Measurements from ENCODE around the gene RASSF5.
"Not testable (repeated sequence)": the region's sequence is repeated elsewhere in the genome, so short reads cannot be mapped to it uniquely, and the experiment has no call there.

The RASSF5 gene

DNA sequence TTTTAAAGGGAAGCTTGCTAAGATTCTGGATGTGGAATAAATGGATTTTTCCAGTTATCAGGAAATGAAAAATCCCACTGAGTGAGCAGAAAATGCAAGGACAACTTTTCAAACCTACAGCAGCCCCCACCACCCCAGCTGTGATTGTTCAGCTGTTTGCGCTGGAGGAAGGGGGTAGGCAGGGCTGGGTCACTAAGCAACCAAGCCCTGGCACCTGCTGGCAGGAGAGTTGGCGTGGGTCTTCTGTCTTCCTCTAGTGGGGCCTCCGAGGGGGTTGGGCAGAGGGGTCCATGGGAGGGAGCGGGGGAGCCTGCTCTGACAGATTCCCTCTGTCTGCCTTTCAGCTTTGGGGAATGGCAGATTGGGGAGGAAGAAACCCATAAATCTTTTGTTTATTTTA, 59.7 kb downstream of the RASSF5 start:
- no peak for DNase-seq (ENCODE audit: low read depth in 2 of 3, low spot score in 1 of 3)

DNA sequence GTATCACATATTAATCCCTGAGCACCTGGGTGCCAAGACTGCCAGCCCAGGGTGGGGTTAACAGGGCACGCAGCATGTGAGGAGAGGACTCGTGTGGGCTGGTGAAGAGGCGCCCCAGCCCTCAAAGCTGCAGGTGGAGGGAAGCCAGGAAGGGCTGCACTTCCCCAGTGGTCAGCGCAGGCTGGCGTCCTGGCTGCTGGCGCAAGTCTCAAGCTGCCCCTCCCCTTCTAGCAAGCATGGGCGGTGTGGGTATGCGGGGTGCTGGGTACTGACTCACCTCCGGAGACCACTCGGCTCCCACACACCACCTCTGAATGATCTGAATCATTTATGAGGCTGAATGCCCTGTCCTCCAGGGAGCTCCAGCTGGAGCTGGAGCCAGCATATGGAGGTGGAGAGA, 60.9 kb downstream of the RASSF5 start:
- no peak for DNase-seq (ENCODE audit: low read depth in 2 of 3, low spot score in 1 of 3)

DNA sequence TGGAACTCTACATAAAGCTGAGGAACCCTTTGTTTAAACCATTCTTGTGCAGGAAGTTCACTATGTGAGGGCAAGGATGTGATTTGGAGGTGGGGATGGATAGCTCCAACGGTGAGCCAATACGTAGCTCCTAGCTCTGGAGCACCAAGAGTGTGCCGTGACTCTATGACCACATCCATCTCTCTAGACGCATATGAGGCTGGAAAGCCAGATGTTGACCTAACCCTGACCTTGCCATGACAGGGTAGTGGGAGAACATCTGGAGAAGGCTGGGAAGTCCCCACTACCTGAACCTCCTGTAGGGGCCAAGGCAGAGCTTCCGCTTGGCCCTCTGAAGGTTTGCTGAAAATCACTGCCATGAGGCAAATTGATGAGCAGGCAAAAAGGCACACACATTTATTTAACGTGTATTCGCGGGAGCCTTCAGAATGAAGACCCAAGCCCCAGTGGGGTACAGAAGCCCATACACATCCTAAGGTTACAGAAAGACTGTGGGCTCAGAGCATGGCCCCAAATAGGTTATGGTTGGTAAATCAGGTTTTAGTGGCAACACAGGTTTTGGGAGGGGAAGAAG, 61.5 kb downstream of the RASSF5 start:
- DNase-seq (ENCODE audit: low read depth in 2 of 3, low spot score in 1 of 3), result no peak

DNA sequence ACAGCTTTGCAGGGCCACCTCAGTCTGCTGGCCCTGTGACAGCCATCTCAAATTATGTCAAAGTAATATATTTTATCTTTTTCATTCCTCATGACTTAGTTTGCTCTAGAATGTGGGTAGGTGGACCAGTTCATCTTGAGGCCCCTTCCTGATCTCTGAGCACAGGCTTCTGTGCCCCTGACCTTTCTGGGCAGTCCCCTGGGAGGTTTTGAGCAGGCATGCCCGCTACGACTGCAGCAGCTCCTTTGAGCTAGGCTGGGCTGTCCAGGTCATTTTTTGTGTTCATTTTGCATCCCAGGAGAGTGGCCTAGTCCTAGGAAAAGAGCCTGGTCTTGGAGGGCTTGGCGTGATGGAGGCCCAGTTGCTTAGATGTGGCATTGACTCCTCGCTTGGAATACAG, 62.2 kb downstream of the RASSF5 start:
- no peak for DNase-seq (ENCODE audit: low read depth in 2 of 3, low spot score in 1 of 3)

DNA sequence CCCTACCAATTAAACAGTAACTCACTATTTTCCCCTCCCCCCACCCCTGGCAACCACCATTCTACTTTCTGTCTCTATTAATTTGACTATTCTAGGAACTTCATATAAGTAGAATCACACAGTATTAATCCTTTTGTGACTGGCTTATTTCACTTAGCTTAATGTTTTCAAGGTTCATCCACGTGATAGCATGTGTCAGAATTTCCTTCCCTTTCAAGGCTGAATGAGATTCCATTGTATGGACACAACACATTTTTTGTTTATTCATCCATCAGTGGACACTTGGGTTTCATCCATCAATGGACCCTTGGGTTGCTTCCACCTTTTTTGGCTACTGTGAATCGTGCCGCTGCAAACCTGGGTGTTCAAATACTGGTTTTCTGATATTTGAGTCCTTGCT, 63.2 kb downstream of the RASSF5 start:
- DNase-seq (ENCODE audit: low read depth in 2 of 3, low spot score in 1 of 3), result no peak

DNA sequence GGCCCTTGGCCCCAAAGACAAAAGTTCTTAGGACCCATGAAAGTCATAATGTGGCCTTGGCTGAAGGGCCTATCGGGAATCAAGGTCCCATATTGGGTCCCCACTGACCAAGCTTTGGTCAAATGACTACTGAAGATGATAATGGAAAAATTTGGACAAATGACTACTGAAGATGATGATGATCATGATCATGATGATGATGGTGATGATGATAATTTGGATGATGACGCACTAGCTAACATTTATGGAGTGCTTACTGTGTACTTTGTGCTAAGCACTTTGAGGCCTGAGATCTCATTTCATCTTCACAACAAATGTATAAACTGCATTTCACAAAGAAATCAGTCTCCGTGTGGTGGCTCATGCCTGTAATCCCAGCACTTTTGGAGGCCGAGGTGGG, 65.5 kb downstream of the RASSF5 start:
- no peak for DNase-seq (ENCODE audit: low read depth in 2 of 3, low spot score in 1 of 3)

DNA sequence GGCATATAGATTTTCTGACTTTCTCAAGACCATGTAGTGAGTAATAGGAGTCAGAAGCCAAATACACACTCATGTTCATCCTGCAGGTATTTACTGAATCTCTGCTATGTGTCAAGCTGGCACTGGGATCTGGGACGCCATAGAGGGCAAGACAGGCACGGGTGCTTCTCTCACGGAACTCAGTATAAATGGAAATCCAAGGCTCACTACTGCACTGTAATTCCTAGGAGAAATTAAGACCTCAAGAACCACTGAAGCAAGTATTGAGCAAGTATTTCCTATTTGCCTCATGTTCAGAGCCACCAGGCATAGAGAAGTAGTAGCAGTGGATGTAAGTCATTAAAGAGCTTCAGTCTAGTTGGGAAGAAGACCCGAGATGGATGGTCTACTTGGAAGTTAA, 66.0 kb downstream of the RASSF5 start:
- DNase-seq (ENCODE audit: low read depth in 2 of 3, low spot score in 1 of 3), result no peak

DNA sequence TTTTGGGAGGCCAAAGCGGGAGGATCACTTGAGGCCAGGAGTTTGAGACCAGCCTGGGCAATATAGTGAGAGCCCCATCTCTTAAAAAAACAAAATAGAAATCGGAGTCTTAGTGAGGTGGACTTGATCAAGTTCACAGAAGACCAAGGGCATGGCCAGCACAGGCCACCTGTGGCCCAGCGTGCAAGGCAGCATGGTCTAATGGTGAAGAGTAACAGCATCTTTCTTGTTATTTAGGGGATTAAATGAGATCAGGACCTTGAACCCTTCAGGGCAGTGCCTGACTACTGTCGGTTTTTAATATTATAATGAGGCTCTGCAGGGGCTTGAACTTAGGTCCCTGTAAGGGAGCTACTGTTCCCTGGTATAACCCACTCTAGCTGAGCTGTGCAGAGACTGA, 66.4 kb downstream of the RASSF5 start:
- no peak for DNase-seq (ENCODE audit: low read depth in 2 of 3, low spot score in 1 of 3)

DNA sequence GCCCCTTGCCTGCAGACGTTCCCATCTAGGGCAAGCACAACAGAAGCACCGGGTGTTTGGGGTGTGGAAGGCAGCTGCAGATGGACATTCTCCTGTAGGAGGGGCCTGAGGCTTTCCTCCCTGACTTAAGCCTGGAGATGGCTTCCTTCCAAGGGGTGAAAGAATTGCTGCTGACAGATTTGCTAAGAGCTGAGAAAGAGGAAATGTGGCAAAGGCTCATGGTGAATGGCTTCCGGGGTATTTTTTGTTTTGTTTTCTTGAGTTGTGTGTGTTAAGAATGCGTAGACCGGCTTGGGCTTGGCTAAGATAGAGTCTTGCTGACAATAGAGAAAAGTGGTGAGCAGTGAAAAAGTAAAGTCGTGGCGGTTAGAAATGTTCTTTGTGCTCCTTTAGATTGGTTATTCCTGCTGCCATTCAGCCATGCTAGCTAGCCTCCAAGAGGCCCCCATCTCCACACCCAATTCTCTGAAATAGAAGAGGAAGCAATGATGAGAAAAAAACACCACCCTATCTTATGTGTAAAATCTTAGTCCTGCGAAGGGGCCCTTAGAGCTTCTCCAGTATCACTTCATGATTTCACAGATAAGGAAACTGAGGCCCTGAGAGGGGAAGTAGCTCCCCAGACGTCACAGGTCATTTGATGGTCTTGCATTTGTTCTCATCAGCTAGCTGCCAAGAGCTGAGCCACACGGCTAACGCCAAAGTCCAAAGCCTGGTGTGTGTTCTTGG, 68.0 kb downstream of the RASSF5 start:
- DNase-seq (ENCODE audit: low read depth in 2 of 3, low spot score in 1 of 3), result no peak

DNA sequence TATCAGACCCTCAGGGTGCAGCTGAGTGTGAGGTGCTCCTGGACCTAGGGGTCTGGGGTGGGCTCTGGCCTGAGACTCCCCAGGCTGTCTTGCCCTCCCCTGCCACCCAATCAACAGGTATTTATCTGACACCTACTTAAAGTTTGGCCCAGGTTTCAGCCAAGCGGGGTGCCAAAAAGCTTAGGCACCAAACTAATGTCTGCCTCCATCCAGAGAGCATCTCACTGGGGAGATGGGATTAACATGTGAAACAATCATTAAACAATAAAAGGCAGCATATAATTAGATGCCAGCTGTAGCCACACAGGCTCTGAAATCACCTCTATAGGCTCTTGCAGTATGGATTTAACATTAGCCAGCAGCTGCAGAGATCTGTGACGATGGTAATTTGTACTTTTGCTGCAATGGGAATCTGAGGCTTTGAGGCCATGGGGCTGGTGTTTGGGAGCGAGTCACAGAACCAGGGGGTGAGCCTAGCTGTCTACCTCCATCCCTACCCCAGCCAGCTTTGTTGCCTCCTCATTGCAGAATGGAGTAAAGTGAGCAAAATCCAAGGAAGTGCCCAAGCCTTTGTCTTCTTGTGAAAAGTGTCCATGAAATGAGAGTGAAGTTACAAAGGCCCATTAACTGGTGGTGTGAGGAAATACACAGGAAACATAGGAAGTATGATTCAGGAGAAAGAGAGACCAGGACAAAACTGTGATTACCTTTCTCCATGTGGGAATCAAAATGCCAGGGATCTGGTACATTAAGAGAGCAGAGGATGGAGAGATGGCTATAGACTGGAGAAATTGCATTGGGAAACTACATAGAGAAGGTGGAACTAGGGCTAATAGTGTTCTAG, 68.8 kb downstream of the RASSF5 start:
- no peak for DNase-seq (ENCODE audit: low read depth in 2 of 3, low spot score in 1 of 3)

DNA sequence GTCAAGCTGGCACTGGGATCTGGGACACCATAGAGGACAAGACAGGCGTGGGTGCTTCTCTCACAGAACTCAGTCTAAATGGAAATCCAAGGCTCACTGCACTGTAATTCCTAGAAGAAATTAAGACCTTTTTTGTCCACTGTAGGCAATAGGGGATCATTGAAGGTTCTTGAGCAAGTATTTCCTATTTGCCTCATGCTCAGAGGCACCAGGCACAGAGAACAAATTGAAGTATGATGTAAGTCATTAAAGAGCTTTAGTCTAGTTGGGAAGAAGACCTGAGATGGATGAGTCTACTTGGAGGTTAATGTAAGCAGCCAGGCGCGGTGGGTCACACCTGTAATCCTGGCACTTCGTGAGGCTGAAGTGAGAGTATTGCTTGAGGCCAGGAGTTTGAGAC, 70.3 kb downstream of the RASSF5 start:
- DNase-seq (ENCODE audit: low read depth in 2 of 3, low spot score in 1 of 3), result no peak

DNA sequence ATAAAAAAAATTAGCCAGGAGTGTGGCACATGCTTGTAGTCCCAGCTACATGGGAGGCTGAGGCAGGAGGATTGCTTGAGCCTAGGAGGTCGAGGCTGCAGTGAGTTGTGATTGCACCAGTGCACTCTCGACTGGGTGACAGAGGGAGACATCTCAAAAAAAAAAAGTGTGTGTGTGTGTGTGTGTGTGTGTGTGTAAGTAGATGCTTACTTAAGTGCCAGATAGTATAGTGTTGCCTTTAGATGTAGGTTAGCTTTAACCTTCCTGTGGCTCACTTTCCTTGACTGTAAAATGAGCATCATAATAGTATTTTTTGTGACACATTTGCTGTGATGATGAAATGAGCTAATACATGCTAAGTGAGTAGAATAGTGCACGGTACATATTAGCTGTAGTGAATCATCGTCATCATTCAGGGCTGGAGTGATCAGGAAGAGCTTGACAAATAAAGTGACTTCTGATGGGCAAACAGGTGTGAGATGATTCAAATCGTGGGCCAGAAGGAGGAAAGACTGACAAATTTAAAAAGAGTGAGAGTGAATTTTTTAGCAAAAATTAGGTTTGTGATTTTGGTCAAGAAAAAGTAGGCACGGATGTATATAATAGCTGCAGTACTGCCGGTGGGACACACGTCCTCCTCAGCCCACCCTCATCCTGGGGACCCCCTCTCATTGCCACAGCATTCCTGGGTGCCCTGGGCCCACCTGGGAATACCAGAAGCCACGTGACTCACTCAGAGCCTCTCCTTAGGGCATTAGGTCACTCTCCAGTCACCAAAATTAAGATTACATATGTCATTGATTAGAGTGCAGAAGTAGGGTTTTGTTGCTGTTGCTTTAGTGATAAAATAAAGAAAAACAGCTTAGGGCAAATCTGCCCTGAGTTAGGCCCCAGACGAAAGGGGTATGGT, 71.0 kb downstream of the RASSF5 start:
- no peak for DNase-seq (ENCODE audit: low read depth in 2 of 3, low spot score in 1 of 3)

DNA sequence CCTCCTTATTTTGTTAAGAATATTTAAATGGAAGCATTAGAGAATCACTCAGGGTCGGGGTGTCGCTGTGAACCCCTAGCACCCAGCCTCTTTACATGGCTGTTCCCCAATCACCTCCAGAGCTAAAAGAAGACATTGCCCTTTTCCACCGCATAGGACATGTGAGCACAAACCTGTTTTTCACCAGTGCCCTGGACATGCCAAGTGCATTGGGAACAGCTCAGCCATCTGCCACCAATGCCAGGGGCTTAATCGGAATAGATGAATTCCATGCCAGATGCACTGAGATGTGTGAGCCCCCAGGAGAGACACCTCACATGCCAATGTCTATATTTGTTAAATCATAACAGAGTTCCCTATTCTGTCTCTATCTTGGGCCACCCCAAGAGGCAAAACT, 71.6 kb downstream of the RASSF5 start:
- no peak for DNase-seq (ENCODE audit: low read depth in 2 of 3, low spot score in 1 of 3)

DNA sequence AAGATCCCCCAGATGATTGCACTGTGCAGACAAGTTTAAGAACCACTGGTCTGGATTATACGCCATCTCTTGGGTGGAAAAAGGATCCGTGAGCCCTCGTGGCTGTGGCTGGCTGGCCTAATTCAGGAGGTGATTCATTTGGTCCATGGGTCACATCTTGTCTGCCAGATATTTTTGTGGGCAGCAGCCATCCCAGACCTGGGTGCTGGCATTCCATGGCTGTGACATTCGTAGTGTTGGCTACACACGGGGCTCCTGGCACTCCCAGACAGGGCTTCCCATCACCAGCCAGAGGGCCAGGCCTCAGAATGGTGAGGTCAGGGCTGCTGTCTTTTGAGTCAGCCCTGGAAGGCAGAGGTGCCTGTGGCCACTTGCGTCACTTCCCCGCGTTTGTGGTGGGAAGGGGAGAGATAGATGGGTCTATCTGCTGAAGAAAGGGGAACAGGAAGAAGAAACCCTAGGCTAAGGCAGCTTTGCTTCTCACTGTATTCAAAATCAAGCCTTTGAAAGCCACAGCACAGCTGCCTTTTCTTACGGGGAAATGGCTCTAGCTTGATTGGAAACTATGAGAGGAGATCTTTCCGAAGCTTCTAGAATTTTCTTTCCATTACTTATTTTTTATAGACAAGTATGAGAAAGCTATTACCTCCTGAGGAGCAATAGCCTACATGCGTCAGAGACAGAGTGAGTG, 72.6 kb downstream of the RASSF5 start:
- peak; percentile 87 to 91 (median 88) for DNase-seq (ENCODE audit: low read depth in 2 of 3, low spot score in 1 of 3)

DNA sequence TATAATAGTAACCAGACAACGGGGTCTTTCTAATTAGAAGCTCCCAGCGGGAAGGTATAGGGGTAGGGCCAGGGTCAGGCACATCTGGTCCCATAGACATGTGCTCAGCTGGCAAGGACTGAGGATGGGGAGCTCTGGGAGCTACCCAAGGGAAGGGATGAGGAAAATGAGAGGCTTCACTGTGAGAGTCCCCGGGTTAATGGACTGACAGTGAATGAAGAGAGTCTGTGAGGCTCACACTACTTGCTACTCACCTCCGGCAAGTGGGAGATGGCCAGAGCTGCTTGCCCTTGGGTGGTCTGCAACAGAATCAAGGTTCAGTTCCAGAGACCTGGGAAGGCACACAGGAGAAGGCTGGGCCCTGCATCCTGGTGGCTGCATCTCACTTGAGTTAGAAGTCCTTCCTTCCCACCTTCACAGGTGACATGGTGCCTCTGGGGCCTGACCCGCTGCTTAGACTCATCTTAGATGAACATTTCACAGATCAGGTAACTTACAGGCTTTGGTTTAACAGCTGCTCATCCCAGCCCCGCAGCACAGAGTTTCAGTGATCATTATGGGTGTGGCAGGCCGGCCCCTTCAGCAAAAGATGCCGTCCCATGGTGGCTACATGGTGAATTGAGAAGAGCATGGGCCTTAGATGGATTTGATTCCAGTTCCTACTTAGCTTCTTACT, 73.2 kb downstream of the RASSF5 start:
- DNase-seq (ENCODE audit: low read depth in 2 of 3, low spot score in 1 of 3), result no peak

DNA sequence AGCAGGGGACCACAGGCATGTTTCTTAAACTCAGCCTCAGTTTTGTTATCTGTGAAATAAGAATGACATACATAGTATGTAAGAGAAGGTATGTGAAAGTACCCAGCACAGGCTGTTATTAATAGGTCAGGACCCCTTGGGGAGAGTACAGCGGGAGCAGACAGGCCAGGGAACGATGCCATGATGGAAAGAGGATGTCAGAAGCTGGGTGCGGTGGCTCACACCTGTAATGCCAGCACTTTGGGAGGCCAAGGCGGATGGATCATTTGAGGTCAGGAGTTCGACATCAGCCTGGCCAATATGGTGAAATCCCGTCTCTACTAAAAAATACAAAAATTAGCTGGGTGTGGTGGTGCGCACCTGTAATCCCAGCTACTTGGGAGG, 73.8 kb downstream of the RASSF5 start:
- not testable (repeated sequence) for DNase-seq (ENCODE audit: low read depth in 2 of 3, low spot score in 1 of 3)

DNA sequence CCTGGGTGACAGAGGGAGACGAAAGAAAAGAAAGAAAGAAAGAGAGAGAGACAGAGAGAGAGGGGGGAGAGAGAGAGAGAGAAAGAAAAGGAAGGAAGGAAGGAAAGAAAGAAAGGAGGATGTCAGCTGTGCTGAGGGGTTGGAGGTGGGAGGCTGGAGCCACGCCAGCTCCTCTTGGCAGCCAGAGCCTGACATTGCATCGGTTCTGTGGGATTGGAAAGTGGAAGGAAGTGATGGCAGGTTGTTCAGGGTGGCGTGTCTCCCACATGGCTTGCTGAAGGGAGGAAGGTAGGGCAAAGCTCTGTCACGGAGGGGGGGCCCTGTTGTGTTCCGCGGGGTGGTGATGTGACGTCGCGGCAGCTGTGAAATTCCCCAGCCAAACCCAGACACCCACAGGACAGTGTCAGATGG, 74.2 kb downstream of the RASSF5 start:
- no peak for DNase-seq (ENCODE audit: low read depth in 2 of 3, low spot score in 1 of 3)

DNA sequence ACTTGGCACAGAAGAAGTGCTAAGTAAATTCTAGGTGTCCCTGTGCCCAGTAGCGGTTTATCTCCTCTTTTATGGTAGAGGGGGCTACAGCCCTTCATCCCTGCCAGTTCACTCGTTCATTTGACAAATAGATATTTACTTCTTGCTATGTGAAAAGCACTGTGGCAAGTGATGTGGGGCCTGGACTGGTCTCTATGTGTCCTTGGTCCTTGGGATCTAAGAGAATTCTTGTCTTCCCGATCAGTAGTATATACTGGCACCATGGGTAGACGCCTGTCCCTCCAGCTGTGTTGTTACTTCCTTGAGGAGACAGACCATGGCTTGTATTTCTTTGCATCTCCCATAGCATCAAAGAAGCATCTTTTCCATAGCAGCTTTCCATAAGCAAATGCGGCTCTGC, 75.2 kb downstream of the RASSF5 start:
- no peak for DNase-seq (ENCODE audit: low read depth in 2 of 3, low spot score in 1 of 3)

DNA sequence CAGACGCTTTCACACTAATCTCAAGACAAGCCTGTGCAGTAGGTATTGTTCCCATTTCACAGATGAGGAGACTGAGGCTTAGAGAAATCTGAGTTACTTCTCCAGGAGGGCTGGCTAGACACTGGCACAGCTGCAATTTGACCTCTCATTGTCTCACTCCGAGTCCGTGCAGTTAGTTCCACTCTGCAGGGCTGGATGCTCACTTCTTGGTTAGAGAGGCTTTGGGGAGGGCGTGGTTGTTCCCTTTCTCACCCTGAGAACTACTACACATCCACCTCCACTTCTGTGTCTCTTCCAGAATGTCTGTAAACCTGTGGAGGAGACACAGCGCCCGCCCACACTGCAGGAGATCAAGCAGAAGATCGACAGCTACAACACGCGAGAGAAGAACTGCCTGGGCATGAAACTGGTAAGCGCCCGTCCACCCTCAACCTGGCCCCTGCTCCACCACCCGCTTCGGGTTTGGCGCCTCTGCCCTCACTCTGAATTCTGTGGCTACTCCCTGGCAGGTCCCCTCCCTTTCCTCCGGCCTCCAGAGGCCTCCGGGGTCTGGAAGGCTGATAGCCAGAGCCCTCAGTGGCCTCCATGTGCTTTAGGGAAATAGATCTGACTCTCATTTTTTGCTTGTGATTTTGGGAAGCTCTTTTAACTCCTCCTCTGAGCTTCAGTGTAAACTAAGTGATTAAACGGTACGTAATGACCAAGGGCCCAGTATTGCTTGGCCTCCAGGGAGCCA, 75.8 kb downstream of the RASSF5 start:
- DNase-seq (ENCODE audit: low read depth in 2 of 3, low spot score in 1 of 3), result peak in 1 of 3 donors; percentile 45
